ENCODE results near the gene EDN3.

- TF ChIP-seq, protein P1, sequence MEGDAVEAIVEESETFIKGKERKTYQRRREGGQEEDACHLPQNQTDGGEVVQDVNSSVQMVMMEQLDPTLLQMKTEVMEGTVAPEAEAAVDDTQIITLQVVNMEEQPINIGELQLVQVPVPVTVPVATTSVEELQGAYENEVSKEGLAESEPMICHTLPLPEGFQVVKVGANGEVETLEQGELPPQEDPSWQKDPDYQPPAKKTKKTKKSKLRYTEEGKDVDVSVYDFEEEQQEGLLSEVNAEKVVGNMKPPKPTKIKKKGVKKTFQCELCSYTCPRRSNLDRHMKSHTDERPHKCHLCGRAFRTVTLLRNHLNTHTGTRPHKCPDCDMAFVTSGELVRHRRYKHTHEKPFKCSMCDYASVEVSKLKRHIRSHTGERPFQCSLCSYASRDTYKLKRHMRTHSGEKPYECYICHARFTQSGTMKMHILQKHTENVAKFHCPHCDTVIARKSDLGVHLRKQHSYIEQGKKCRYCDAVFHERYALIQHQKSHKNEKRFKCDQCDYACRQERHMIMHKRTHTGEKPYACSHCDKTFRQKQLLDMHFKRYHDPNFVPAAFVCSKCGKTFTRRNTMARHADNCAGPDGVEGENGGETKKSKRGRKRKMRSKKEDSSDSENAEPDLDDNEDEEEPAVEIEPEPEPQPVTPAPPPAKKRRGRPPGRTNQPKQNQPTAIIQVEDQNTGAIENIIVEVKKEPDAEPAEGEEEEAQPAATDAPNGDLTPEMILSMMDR (IDR thresholded peaks at IDR 0.05): no peak
- TF ChIP-seq POLR2A (IDR thresholded peaks at IDR 0.05) (no peak), POLR2AphosphoS5 (IDR thresholded peaks at IDR 0.05) (no peak)
Observed at GRCh38 chr20:59374261-59374660, 73.8 kb downstream of the EDN3 start.

All from prostate gland (tissue), 2 donors.